SKM-1 (cell line): ENCODE data around the gene CYP46A1.

Experiments used
- DNase-seq: peaks from one replicate; lab custom pipeline; 2025; ENCODE audit not compliant: unreplicated experiment; lab: John Stamatoyannopoulos, UW

Gene CYP46A1

GRCh38 chr14:99707420-99707819 is 23.3 kb downstream of the CYP46A1 start:
- DNase-seq, result no peak

DNA sequence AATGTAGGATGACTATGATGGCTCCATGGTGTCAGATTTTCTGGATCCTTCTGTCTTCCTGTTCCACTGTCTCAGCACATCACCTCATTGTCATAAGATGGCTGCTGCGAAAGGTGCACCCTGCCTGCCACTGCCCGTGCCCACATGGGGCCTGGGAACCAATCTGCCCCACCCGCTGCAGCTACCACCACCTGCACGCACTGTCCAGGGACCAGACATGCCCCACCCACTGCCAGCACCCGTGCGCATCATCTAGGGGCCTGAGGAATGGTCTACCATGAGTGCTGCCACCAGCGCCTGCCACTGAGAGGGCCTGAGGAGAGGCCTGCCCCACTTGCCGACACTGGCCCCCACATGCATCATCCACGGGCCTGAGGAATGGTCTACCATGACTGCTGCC is 23.8 kb downstream of the CYP46A1 start:
- no peak for DNase-seq

GRCh38 chr14:99708449-99708848 is 24.4 kb downstream of the CYP46A1 start:
- DNase-seq, result no peak

DNA sequence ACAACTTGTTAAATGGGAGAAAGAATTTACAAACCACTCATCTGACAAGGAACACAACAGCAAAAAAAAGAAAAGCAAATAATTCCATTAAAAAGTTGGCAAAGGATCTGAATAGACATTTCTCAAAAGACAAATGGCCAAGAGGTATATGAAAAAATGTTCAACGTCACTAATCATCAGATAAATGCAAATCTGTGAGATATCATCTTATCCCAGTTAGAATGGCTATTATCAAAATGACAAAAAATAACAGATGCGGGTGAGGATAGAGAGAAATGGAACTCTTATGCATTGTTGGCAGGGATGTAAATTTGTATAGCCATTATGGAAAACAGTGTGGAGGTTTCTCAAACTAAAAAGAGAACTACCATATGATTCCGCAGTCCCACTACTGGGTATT is 29.9 kb downstream of the CYP46A1 start:
- no peak for DNase-seq

- DNase-seq, result no peak
Measured at GRCh38 chr14:99715266-99716000, 31.3 kb downstream of the CYP46A1 start.

GRCh38 chr14:99716091-99716849 is 32.2 kb downstream of the CYP46A1 start:
- DNase-seq, result no peak

GRCh38 chr14:99716850-99717681 is 33.0 kb downstream of the CYP46A1 start:
- no peak for DNase-seq

DNA sequence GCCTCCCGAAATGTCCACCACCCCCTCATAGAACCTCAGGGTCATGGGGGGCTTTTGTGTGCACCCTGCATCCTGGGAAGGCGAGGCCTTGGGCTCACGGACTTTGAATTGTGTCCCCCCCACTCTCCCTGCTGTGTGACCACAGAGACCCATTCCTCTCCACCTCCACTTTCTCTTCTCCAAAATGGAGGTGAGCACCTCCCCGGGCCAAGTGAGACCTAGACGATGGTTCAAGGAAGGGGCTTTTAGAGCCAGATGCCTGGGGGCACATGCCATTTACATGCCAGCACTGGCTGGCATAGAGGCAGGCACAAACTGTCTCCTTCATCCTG is 33.5 kb downstream of the CYP46A1 start:
- DNase-seq, result no peak

DNA sequence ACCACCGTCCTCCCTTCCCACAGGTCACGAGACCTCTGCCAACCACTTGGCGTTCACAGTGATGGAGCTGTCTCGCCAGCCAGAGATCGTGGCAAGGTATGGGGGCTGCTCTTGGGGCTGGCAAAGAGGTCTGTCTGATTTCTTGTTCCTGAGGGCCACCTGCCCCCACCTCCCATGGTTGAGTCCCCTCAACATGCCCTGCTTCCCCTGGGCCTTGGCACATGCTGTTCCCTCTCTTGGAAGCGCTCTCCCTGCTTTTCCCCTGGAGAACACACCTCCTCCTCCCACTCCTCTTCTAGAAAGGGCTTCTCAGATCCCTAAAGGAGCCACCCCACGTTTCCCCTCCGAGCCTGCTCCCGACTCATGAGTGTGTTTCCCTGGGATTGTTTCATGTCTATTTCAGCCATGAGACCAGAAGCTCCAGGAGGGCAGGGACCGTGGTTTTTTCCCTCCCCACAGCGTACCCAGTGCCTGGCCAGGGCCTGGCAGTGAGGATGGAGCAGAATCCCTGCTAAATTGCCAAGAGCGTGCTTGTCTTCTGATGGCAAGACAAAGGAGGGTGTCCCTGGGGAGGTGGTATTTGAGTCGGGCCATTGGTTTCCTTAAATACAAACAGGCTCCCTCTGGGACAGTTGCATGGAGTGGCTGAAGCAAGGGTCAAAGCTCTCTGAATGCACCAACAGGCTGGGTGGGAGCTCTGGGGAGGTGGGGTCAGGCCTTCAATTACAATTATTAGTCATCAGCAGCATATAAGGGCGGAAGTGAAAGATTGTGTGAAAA is 34.1 kb downstream of the CYP46A1 start:
- DNase-seq, result no peak

- DNase-seq, result no peak
Measured at GRCh38 chr14:99718811-99719192, 34.7 kb downstream of the CYP46A1 start.

DNA sequence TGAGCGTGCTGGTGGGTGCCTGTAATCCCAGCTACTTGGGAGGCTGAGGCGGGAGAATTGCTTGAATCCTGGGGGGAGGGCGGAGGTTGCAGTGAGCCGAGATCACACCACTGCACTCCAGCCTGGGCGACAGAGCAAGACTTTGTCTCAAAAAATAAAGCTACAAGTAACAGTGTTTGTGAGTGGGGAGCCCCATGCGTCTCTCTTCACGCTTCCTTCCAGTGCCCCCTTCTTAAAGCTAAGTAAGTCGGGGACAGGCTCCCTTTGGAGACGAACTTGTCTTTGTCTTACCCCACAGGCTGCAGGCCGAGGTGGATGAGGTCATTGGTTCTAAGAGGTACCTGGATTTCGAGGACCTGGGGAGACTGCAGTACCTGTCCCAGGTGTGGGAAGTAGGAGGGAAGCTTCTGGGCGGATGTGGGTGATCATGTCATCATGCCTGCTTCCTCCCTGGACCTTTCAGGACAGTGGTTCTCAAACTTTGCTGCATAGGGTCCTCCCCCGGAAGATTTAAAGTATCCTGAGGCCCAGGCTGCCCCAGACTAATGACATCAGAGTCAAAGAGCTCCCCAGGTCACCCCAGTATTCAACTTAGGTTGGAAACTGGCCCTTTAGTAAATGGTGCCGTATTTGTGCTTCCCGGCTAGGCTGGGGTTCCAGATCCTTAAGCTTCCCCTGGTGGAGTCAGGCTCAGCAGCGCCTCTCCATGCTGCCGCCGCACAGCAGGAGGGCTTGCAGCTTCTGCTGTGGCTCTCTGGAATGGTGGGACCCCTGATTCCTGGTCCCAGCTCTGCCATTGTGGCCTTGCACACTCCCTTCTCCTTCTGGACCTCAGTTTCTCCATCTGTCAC is 37.1 kb downstream of the CYP46A1 start:
- no peak for DNase-seq

- no peak for DNase-seq
Measured at GRCh38 chr14:99721792-99722516, 37.9 kb downstream of the CYP46A1 start.

DNA sequence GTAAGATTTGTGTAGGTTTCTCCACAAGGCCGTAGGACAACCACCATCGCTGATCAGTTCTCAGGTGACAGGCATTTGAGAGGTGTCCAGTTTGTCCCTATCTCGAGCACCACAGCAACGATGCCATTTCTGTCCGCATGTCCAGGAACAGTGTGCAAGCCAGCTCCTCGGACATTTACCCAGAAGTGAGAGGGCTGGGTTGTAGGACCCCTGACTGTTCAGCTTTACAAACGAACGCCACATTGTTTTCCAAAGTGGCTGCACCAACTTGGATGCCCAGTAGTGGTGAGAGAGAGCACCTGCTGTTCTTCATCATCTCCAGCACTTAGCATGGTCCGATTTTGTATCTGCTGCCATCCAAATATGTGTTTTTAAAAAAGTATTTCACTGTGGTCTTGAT is 38.6 kb downstream of the CYP46A1 start:
- DNase-seq, result no peak

DNA sequence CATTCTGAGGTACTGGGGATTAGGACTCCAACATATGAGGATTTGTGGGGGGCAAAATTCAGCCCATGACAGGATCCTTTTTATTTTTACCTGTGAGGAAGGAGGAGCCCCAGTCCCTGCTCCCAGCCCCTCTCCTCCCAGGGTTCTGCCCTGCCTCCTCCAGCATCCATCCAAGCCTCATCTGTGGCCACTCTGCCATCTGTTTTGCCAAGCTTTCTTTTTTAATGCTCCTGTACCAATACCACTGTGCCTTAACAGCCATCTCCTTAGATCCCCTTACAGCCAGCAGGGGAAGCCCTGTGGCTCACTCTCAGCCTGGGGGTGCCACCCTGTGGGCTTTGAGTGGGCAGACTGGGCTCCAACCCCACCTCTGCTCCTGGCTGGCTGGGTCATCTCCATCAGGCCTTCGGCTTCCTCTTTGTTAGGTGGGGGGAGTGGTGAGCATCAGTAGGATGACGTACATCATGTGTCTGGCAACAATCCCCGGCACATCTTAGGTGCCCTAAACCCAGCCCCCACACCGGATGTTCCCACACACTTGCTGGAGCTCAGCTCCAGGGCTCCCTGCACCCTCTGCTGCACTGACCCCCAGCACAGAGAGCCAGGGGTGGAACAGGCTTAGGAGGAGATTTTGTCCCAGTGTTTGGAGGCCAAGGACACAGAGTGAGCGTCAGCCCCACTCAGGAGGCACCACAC is 40.2 kb downstream of the CYP46A1 start:
- no peak for DNase-seq

DNA sequence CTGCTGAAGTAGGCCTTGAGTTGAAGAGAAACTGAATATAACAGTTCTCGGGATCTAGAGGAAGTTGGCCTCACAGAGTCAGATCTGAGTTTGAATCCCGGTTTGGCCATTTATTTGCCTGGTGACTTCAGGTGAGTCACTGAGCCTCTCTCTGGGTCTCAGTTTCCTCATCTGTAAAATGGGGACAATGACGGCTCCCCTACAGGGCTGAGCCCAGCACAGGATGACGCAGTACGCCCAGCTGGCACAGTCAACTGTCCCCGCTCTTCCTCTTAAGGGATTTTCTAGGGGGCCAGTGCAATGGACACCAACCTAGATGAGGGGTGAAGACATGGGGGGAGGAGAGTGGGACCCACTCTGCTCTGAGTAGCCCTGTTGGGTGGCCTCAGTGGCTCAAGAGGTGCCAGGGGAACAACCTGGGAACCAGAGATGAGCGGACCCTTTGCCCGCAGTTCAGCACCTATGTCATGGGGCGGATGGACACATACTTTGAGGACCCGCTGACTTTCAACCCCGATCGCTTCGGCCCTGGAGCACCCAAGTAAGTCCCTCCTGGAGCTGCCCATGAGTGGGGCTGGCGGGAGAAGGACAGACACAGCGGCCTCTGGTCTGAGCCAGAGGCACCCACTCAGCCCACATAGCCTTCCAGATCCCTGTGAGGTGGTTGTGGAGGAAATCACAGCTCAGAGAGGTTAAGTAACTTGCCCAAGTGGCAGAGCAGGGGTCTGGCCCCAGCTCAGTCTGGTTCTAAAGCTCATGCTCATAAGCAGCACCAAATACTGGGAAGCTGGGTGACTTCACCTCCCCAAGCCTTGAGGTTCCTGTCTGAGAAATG is 41.1 kb downstream of the CYP46A1 start:
- no peak for DNase-seq

- DNase-seq, result no peak
Measured at GRCh38 chr14:99725774-99726537, 41.9 kb downstream of the CYP46A1 start.

- no peak for DNase-seq
Measured at GRCh38 chr14:99726538-99727095, 42.5 kb downstream of the CYP46A1 start.
